Measurements from ENCODE around the gene HNRNPA3. TPM values are rescaled to one million over a fixed set of nuclear protein-coding genes. Genes with fewer than 3 reads are reported as not detected.

Gene HNRNPA3
- polyA plus RNA-seq, 1 of the 3 experiments (the other 2 are of a cell fraction): 102 TPM

DNA sequence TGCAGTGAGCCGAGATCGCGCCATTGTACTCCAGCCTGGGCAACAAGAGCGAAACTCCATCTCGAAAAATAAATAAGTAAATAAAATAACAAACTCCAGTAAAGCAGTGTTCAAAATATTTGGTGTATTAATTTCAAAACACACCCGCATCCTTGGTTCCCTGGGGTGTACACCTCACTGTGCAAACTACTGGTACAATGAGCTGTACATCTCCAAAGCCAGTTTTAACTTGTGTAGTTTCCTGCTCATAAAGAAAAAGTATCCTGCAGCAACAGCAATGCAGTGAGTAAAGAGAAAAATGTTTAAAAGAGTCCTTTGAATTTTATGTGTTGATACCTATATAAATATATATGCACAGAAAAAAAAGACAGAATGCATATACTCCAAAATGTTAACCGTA lies 56.3 kb downstream of the HNRNPA3 start:
- TF ChIP-seq MXI1 (IDR thresholded peaks at IDR 0.05; ENCODE audit: low read depth, low read length) (no peak), FOSL2 (IDR thresholded peaks at IDR 0.05; ENCODE audit: borderline replicate concordance, low read depth) (no peak)
- TF ChIP-seq, protein P1, sequence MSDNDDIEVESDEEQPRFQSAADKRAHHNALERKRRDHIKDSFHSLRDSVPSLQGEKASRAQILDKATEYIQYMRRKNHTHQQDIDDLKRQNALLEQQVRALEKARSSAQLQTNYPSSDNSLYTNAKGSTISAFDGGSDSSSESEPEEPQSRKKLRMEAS (IDR thresholded peaks at IDR 0.05; ENCODE audit: low read depth): no peak
- Histone ChIP-seq H3K79me2 (ENCODE audit: insufficient read depth) (no peaks in the 10 kb centered on the region), H3K4me2 (no peak overlapping the region), H3K9me2 (no peaks in the 10 kb centered on the region), H3K27me3 (ENCODE audit: insufficient read depth) (no peaks in the 10 kb centered on the region), H3K4me3 (ENCODE audit: low read depth in 2 of 2, low read length in 1 of 2) (no peak overlapping the region), H3F3A (replicated peaks; ENCODE audit: insufficient read depth) (peaks cover 10% of the 10 kb centered on the region), H3K9me3 (no peaks in the 10 kb centered on the region), H2AFZ (ENCODE audit: low read depth) (no peak overlapping the region), H3K27ac (ENCODE audit: low read depth in 2 of 2, low read length in 1 of 2) (no peak overlapping the region), H3K36me3 (replicated peaks in 1 of 2; ENCODE audit: control insufficient read depth in 1 of 2, insufficient read depth in 2 of 2, low read length in 1 of 2) (no peaks in the 10 kb centered on the region), H3K4me1 (ENCODE audit: control insufficient read depth in 1 of 2, insufficient read depth in 2 of 2, low read depth in 1 of 2, low read length in 1 of 2) (peaks cover 9 to 13% of the 10 kb centered on the region in 2 experiments; a peak in 3 of 4 replicates), H3K9ac (no peak overlapping the region), H4K20me1 (ENCODE audit: insufficient read depth) (no peaks in the 10 kb centered on the region)
- CTCF ChIA-PET: interaction anchor here (1.4 to 12.3 kb wide), 2 partner anchors 14 to 105 kb away, joined by 5 to 121 read pairs; no protein-coding TSS in a partner anchor
- POLR2A ChIA-PET: no interaction called here
- DNase-seq: no peak
- WGBS (ENCODE audit: low lambda C conversion rate): 93% methylated on average over 7 of the region's 7 CpGs

DNA sequence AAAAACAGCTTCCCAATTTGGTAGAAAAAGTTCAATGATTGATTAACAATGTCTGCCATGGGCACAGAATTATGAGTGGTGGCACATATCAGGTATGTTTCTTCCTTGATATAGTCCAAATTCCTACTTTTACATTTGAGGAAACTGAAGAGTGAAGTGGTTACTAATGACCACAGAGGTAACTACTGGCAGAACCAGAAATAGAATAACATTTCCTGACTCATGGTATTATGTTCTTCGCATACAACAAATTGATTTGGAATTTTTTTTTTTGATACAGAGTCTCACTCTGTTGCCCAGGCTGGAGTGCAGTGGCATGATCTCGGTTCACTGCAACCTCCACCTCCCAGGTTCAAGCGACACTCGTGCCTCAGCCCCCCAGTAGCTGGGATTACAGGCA lies 57.9 kb downstream of the HNRNPA3 start:
- Histone ChIP-seq H3F3A (replicated peaks; ENCODE audit: insufficient read depth) (peaks cover 6% of the 10 kb centered on the region), H3K27me3 (ENCODE audit: insufficient read depth) (no peaks in the 10 kb centered on the region), H4K20me1 (ENCODE audit: insufficient read depth) (no peaks in the 10 kb centered on the region), H2AFZ (ENCODE audit: low read depth) (no peak overlapping the region), H3K4me1 (ENCODE audit: control insufficient read depth in 1 of 2, insufficient read depth in 2 of 2, low read depth in 1 of 2, low read length in 1 of 2) (peaks cover 9 to 12% of the 10 kb centered on the region in 2 experiments; a peak in 3 of 4 replicates), H3K36me3 (replicated peaks in 1 of 2; ENCODE audit: control insufficient read depth in 1 of 2, insufficient read depth in 2 of 2, low read length in 1 of 2) (no peaks in the 10 kb centered on the region), H3K27ac (ENCODE audit: low read depth in 2 of 2, low read length in 1 of 2) (no peak overlapping the region), H3K9me2 (no peaks in the 10 kb centered on the region), H3K4me3 (ENCODE audit: low read depth in 2 of 2, low read length in 1 of 2) (no peak overlapping the region), H3K4me2 (no peak overlapping the region), H3K9me3 (no peaks in the 10 kb centered on the region), H3K9ac (no peak overlapping the region), H3K79me2 (ENCODE audit: insufficient read depth) (no peaks in the 10 kb centered on the region)
- no peak for TF ChIP-seq FOXM1 (IDR thresholded peaks at IDR 0.05; ENCODE audit: low read depth)
- TF ChIP-seq, protein P1 (IDR thresholded peaks at IDR 0.05; ENCODE audit: low read depth): no peak
- no peak for TF ChIP-seq JUND (IDR thresholded peaks at IDR 0.05)
- TF ChIP-seq, protein P2, sequence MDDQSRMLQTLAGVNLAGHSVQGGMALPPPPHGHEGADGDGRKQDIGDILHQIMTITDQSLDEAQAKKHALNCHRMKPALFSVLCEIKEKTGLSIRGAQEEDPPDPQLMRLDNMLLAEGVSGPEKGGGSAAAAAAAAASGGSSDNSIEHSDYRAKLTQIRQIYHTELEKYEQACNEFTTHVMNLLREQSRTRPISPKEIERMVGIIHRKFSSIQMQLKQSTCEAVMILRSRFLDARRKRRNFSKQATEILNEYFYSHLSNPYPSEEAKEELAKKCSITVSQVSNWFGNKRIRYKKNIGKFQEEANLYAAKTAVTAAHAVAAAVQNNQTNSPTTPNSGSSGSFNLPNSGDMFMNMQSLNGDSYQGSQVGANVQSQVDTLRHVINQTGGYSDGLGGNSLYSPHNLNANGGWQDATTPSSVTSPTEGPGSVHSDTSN (IDR thresholded peaks at IDR 0.05): no peak
- no peak for TF ChIP-seq FOXJ3 (CRISPR knock-in tag; IDR thresholded peaks at IDR 0.05)
- no peak for TF ChIP-seq RAD21 (IDR thresholded peaks at IDR 0.05; ENCODE audit: low read length)
- TF ChIP-seq SMC3 (IDR thresholded peaks at IDR 0.05; ENCODE audit: low read depth, low read length): no peak
- no peak for TF ChIP-seq RFX5 (IDR thresholded peaks at IDR 0.05; ENCODE audit: low read length)
- TF ChIP-seq, protein P3, sequence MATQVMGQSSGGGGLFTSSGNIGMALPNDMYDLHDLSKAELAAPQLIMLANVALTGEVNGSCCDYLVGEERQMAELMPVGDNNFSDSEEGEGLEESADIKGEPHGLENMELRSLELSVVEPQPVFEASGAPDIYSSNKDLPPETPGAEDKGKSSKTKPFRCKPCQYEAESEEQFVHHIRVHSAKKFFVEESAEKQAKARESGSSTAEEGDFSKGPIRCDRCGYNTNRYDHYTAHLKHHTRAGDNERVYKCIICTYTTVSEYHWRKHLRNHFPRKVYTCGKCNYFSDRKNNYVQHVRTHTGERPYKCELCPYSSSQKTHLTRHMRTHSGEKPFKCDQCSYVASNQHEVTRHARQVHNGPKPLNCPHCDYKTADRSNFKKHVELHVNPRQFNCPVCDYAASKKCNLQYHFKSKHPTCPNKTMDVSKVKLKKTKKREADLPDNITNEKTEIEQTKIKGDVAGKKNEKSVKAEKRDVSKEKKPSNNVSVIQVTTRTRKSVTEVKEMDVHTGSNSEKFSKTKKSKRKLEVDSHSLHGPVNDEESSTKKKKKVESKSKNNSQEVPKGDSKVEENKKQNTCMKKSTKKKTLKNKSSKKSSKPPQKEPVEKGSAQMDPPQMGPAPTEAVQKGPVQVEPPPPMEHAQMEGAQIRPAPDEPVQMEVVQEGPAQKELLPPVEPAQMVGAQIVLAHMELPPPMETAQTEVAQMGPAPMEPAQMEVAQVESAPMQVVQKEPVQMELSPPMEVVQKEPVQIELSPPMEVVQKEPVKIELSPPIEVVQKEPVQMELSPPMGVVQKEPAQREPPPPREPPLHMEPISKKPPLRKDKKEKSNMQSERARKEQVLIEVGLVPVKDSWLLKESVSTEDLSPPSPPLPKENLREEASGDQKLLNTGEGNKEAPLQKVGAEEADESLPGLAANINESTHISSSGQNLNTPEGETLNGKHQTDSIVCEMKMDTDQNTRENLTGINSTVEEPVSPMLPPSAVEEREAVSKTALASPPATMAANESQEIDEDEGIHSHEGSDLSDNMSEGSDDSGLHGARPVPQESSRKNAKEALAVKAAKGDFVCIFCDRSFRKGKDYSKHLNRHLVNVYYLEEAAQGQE (IDR thresholded peaks at IDR 0.05; ENCODE audit: low read depth, low read length): no peak
- no peak for TF ChIP-seq CHD2 (IDR thresholded peaks at IDR 0.05; ENCODE audit: low read length, partially characterized antibody)
- TF ChIP-seq POLR2AphosphoS5 (IDR thresholded peaks at IDR 0.05; ENCODE audit: low read depth, low read length): no peak
- TF ChIP-seq GATA2 (CRISPR knock-in tag; IDR thresholded peaks at IDR 0.05): no peak
- TF ChIP-seq, protein P4, sequence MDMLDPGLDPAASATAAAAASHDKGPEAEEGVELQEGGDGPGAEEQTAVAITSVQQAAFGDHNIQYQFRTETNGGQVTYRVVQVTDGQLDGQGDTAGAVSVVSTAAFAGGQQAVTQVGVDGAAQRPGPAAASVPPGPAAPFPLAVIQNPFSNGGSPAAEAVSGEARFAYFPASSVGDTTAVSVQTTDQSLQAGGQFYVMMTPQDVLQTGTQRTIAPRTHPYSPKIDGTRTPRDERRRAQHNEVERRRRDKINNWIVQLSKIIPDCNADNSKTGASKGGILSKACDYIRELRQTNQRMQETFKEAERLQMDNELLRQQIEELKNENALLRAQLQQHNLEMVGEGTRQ (IDR thresholded peaks at IDR 0.05; ENCODE audit: borderline replicate concordance, low read depth, low read length): no peak
- TF ChIP-seq MEF2A (IDR thresholded peaks at IDR 0.05; ENCODE audit: borderline replicate concordance, low read depth): no peak
- CTCF ChIA-PET: interaction anchor here (0.7 to 12.3 kb wide), 7 partner anchors 9 to 600 kb away, joined by 3 to 121 read pairs (median 4); no protein-coding TSS in a partner anchor
- POLR2A ChIA-PET: no interaction called here
- WGBS (ENCODE audit: low lambda C conversion rate): 90% methylated on average over 4 of the region's 4 CpGs
- no peak for DNase-seq
